ENCODE results near the gene FGF19.

GRCh38 chr11:69702239-69702691 lies 1.6 kb downstream of the FGF19 start:
- TF ChIP-seq CTCF (IDR thresholded peaks at IDR 0.05; ENCODE audit: borderline replicate concordance, extremely low read depth, low read length, poor library complexity, severe bottlenecking), result no peak
- no peak for TF ChIP-seq EZH2 (IDR thresholded peaks at IDR 0.05; ENCODE audit: borderline replicate concordance, low read depth, low read length, severe bottlenecking)
